ENCODE measurements around the gene PUM2.
"Not testable (repeated sequence)": the region's sequence is repeated elsewhere in the genome, so short reads cannot be mapped to it uniquely, and the experiment has no call there.

PUM2 gene, protein sequence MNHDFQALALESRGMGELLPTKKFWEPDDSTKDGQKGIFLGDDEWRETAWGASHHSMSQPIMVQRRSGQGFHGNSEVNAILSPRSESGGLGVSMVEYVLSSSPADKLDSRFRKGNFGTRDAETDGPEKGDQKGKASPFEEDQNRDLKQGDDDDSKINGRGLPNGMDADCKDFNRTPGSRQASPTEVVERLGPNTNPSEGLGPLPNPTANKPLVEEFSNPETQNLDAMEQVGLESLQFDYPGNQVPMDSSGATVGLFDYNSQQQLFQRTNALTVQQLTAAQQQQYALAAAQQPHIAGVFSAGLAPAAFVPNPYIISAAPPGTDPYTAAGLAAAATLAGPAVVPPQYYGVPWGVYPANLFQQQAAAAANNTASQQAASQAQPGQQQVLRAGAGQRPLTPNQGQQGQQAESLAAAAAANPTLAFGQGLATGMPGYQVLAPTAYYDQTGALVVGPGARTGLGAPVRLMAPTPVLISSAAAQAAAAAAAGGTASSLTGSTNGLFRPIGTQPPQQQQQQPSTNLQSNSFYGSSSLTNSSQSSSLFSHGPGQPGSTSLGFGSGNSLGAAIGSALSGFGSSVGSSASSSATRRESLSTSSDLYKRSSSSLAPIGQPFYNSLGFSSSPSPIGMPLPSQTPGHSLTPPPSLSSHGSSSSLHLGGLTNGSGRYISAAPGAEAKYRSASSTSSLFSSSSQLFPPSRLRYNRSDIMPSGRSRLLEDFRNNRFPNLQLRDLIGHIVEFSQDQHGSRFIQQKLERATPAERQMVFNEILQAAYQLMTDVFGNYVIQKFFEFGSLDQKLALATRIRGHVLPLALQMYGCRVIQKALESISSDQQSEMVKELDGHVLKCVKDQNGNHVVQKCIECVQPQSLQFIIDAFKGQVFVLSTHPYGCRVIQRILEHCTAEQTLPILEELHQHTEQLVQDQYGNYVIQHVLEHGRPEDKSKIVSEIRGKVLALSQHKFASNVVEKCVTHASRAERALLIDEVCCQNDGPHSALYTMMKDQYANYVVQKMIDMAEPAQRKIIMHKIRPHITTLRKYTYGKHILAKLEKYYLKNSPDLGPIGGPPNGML

GRCh38 chr2:20350753-20351554, at the start of gene PUM2:
Gene PUM2 (minus strand): TSS chr2:20350844. CDS start chr2:20327360, 23,484 bp downstream.
- DNase-seq: peak; percentile 99

DNA sequence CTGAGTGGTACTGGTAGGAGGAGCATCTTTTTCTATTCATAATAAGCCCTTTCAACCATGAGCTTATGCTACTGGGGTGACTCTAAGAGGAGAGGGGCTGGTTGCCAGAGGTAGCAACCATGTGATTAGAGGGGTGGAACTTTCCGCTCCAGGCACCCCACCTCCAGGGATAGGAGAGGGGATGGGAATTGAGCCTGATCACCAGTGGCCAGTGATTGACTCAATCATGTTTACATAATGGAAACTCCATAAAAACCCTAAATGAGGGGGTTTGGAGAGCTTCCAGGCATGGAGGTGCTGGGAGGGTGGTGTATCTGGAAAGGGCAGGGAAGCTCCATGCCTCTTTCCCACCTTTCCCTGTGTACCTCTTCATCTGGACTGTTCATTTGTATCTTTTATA, 49.7 kb upstream of the PUM2 start:
- no peak for DNase-seq

GRCh38 chr2:20398956-20399567, 48.4 kb upstream of the PUM2 start:
- DNase-seq: no peak

- no peak for DNase-seq
Measured at GRCh38 chr2:20397811-20398447, 47.3 kb upstream of the PUM2 start.

DNA sequence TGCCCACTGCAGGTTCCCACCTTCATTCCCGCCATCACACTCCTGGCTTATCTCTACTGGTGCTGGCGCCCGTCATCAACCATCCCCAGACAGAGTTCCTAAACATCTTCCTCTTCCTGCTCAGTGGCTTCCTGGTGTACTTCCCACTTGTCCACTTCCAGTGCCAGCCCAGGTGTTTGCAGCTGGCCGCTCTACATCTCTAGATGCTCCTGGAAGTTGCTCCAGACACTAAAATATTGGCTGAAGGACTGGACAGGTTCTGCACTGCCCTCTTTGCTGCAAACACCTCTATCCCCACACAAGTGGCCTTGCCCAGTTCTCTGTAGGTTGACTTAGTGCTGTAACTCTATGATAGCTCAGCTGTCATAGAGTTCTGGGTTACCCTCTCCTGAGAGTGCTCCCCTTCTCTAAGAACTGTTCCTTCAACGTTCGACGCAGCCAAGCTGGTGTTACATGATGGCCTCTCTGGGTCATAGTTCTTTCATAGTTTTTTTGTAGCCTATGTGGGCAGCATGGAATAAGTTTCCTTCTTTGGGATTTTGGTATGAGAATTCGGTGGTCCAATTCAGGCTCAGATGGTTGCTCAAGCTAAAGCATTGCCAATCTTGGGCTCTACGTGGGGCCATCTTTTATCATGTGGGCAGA, 45.8 kb upstream of the PUM2 start:
- DNase-seq: no peak

GRCh38 chr2:20393986-20394385, 43.3 kb upstream of the PUM2 start:
- no peak for DNase-seq

DNA sequence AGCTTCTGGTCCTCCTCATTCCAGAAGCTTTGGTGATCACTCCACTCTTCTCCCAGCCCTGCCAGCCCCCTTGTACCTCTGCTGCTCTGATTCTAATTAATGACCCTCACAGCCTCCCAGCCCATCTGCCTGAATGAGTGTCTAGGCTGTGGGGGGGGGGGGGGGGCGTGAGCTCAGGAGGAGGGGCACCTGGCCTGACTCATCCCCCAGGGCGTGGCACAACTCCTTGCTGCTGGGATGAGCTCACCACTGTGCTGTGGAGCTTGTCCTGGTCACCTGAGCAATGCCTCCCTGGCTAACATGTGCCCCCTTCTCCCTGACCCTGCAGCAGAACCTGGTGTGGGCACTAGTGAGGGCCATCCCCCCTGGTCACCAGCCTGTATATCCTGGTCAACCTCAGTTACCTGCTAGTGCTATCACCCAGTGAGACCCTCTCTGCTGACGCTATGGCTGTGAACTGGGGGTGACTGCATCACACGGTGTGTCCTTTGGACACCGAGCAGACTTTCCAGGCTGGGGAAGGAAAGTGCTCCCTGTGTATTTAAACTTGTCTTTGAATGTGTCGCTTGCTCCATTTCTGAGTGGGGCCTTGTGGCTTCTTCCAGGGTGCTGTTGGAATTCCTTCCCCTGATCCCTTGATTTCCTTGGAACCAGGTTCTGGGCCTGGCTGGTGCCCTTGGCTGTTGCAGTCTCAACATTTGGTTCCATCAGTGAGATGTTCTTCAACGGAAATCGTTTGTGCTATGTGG, 41.5 kb upstream of the PUM2 start:
- DNase-seq: no peak

DNA sequence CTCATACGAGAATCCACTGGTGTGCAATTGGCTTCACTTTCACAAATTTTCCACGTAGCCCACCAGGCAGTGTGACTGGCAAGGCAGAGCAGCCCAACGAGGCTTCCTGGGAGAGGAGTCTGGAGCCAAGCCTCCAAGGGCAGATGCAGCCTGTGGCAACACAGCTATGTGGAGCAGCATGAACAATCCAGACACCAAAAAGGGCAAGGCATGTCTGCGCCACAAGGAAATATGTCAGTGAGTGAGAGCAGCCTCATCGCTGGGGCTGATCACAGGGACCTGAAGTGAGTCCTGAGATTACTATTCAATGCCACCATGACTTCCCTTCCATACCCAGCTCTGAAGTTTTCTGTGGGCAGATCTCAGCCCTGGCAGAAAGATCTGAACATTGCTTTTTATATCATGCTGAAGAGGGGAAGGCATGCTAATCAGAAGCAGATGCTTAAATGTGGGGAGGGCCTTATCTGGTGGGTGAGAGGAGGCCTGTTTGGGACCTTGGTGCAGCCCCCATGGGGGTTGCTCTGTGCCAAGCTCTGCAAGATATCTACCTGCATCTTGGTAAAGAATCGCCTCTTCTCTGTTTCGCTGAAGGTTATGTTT, 40.0 kb upstream of the PUM2 start:
- no peak for DNase-seq

DNA sequence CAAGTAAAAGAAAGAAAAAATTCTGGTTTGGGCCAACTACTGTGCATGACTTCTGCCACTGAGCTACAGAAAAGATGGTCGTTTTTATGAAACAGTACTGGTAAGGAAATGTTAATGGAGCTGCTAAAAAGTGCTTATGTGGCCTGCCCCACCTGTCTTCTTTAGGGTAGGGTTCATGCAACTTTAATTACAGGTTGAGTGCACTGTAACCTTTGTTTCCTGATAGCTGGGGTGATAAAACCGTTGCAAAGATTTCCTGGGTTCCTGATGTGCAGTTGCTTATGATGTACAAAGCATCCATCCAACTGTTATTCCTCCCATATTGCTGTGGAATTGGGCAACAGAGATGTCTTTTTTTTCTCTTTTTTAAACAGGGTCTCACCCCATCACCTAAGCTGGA, 34.3 kb upstream of the PUM2 start:
- no peak for DNase-seq

DNA sequence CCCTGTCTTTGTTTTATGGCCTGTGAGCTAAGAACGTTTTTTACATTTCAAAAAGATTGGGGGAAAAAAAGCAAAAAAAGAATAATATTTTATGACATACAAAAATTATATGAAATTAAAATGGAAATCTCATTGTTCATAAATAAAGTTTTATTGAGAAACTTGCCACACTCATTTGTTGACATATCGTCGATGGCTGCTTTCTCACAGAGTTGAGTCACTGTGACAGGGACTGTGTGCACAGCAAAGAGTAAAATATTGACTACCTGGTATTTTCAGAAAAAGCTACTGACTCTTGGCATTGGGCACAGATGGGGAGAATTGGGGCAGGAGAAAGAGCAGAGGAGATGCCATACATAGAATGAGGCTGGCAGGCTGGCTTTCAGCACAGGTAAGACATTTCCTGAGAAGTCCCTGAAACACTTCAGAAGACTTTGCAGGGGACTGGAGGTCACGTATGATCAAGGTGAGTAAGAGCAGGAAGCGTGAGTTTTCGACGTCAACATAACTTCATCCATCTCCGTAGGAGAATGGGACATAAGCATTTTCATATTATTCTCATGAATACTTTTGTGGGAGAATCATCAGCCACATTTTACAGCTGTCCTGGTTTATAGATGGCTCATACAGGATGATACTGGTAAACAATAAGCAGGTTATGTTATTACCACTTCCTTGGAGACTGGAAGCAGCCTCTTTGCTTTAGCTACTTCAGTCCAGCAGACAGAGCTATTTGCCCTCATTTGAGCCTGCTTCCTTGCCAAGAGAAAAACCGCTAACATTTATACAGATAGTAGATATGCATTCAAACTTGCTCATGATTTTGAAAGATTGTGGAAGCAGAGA, 32.5 kb upstream of the PUM2 start:
- no peak for DNase-seq

GRCh38 chr2:20381457-20381856, 30.8 kb upstream of the PUM2 start:
- DNase-seq: peak; percentile 75

DNA sequence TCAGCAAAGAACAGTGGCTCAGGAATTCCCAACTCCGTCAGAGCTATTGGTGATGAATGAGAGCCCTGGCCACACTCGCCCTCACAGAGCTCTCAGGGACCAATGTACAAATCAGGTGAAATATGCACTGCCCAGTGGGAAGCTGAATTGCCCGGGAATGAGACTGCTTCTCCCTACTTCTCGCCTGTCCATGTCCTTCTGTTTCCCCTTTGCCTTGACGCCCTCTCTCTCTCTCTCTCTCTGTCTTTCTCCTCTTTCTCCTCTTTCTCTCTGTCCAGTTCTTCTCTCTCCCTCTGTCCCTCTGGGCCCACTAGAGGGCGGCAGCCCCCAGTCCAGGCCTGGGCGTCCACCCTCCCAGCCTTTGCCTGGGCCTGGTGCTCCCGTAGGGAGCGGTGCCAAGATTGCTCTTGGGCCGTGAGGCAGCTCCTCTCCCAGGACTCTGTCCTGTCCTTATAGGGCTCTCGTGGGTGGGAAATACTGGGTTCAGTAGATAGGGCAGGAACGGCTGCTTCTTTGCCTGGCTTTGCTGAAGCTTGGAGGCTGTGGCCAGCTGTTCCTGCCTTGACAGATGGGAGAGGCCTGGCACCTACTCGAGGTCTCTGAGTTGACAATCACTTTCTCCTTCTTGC, 28.4 kb upstream of the PUM2 start:
- peak; percentile 86 for DNase-seq

DNA sequence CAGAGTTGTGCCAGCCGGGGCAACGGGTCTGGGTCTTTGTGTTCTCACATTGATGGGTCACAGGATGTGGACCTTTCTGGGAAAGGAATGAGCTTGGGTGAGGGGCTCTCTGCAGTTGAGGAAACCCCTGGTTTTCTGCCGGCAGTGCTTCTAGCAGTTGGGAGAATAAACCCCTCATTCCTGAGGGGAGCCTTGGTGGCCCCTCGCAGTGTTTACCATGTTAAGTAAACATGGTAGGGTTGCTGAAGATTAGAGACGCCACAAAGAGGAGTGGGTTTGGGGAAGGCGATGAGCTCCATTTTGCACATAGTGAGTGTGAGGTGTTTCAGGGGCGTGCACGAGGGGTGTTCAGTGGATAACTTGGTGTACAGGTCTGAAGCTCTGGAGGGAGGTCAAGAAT, 27.7 kb upstream of the PUM2 start:
- DNase-seq: no peak

DNA sequence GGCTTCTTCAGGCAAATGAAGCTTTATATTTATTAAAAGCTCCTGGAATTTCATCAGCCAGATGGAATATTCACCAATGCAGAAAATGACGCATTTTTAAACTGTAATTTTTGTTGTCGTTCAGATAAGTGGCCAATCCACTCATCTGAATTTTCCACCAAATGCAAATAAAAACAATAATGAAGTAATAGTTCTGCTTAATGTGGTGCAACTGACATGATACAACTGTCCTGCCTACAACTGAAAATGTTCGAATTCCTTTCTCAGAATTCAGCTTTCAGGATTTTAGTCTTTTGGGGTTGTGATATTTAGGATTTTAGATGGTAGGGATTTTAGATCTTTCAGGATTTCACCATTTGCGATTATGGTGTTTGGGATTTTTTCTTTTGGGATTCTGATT, 27.1 kb upstream of the PUM2 start:
- DNase-seq: no peak

DNA sequence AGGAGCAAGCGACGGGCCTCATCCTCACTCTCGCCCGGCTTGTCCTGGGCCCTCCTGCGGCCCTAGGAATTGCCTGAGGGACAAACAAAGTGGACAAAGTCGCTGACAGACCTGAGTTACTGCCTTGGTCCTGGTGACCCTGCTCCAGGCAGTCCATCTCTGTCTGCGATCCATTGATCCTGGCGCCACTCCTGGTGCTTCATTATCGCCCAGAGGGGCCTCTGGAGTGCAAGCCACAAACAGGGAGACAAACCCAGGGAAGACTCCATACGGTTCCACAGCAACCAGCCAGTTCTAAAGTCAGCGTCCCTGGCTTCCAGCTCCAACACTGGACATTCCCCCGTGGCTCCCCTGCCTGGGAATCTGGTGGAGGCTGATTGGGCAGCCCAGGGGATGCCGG, 24.3 kb upstream of the PUM2 start:
- DNase-seq: not testable (repeated sequence)

- DNase-seq: no peak
Measured at GRCh38 chr2:20372896-20373640, 22.4 kb upstream of the PUM2 start.

DNA sequence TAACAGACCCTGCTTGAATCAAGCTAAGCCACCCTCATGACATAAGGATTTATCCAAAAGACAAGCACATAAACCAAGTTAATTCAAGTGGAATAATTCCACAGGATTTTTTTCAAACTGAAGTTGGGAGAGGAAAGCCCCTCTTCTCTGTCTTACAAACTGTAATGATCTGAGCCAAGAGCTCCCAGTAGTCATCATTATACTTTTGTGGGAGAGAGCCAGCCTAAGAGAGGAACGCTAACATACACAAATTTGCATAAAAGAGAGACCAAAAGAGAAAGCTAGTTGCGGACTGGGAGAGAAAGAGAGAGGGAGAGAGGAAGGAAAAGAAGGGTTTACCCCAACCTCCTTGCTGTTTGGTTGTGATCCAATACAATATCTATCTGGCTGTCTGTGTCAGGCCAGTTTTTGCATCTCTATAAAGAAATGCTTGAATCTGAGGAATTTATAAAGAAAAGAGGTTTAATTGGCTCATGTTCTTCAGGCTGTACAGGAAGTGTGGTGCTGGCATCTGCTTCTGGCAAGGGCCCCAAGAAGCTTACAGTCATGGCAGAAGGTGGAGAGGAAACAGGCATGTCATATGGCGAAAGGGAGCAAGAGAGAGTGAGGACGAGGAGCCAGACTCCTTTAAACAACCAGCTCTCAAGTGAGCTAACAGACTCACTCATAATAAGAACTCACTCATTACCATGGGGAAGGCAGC, 20.8 kb upstream of the PUM2 start:
- DNase-seq: no peak
